DMS53 treated with DMSO at 0.1 percent for 48 hours (cell line): ENCODE results near the gene OXSR1.
"Not testable (repeated sequence)": the region's sequence is repeated elsewhere in the genome, so short reads cannot be mapped to it uniquely, and the experiment has no call there.

Source experiments
- DNase-seq: peaks from one replicate; lab custom pipeline; 2025; ENCODE audit not compliant: unreplicated experiment; lab: John Stamatoyannopoulos, UW

Gene OXSR1

DNA sequence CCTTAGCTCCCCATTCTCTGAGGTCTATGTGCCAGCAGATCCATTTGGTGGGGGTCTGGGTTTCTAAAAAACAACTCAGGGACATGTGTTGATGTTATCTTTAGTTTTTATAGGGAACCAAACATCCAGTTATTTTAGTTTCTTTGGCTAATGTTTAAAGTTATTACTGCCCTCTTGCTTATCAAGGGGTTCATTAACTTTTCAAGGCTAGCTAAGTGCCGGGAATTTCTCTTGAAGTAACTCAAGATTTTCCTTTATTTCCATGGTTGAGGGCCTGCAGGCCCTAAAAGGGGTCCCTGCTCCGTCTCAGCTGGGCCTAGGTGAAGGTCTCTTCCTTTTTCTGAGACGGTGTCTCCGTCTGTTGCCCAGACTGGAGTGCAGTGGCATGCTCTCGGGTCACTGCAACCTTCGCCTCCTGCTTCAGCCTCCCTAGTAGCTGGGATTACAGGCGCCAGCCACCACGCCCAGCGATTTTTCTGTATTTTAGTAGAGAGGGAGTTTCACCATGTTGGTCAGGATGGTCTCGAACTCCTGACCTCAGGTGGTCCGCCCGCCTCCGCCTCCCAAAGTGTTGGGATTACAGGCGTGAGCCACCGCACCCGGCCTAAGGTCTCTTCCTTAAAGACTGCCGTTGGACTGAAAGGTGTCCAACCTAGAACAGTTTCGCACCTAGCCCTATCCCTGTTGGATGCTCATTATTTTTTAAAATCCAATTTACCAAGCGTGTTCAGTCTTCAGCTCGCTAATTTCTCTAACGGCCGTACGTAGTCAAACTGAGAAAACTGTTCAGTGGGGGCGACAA, 1.3 kb upstream of the OXSR1 start:
- no peak for DNase-seq

DNA sequence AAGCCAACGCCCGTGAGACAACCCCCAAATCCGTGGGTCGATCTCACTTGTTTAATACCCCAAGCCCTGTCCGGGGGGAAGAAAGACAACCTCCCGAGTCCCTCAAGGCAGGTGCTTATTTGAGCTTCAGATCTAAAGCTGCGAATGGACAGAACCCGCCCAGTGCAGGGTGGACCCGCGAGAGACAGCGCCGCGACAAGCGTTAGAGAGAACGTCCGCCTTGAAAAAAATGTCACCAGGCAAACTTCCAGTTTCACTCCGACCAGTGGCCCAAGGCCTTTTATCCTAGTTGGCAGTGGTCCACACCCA, 740 bp upstream of the OXSR1 start:
- no peak for DNase-seq

DNA sequence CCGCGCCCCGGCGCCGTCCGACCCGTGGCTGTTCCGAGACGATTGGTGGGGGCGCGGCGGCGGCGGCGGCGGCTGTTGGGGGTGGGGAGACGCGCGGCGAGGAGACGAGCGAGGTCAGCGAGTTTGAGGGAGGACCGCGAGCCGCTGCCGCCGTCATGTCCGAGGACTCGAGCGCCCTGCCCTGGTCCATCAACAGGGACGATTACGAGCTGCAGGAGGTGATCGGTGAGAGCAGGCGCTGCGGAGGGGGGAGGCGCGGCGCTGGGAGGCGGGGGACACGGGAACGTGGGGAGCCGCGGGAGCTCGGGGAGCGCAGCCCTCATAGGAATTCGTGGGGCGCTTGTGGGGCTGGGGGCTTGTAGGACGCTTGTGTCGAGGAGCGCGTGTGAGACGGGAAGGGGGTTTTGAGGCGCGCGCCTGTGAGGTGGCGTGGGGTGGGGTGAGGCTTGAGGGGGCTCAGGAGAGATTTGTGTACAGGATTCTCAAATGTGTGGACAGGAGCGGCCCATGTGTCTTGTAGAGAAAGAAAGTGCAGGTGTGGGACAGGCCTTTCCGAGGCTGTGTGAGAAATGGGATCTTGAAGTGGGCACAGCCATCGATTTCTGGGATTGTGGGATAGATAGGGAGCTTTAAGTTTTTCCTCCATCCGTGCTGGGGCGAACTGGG, 518 bp downstream of the OXSR1 start:
- no peak for DNase-seq

DNA sequence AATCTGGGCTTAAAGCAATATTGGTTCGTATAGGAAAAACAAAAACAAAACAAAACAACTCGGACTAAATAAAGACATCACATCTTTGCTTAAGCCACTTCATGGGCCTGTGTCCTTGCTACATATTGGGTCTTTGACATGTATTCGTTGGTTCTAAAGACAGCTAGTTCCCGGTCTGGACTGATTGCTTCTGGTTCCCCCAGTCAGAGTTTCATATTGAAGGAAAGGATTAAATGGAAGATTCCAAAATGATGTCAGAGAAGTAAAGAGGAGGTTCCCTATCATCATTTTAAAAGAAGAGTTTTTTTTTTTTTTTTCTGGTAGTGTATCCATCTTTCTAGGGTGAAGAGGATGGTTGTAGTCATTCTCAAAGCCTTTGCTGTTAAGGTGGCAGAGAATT, 2.3 kb downstream of the OXSR1 start:
- DNase-seq, result no peak

DNA sequence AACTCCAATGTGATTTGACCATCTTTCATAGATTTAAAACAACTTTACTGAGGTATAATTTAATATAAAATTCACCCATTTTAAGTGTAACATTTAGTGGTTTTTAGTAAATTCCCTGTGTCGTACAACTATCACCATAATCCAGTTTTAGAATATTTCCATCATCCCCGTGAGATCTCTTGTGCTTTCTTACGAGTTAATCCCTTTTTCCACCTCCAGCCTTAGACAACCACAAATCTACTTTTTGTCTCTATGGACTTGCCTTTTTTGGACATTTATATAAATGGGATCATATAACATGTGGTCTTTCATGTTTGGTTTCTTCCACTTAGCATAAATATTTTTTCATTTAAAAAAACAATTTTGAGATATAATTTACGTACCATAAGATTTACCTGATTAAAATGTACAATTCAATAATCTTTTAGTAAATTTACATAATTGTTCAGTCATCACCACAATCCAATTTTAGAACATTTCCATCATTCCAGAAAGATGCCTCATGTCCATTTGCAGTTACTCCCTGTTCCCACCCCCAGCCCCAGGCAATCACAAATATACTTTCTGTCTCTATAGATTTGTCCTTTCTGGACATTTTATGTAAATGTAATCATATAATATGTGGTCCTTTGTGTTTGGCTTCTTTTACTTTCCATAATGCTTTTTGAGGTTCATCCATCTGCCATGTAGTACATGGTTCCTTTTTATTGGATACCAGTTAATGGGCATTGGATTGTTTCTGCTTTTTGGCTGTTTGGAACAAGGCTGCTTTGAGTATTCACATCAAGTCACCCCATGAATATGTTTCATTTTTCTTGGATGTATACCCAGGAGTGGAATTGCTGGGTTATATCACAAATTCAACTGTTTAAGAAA, 3.1 kb downstream of the OXSR1 start:
- DNase-seq, result no peak

DNA sequence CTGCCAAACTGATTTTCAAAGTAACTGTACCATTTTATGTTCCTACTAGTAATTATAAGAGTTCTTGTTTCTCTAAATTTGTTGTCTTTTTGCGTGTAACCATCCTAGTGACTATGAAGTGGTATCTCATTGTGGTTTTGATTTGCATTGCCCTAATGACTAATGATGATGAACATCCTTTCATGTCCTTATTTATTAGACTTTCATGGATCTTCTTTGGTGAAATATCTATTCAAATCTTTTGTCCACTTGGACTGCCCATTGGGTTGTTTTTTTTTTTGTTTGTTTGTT, 3.6 kb downstream of the OXSR1 start:
- DNase-seq, result no peak

DNA sequence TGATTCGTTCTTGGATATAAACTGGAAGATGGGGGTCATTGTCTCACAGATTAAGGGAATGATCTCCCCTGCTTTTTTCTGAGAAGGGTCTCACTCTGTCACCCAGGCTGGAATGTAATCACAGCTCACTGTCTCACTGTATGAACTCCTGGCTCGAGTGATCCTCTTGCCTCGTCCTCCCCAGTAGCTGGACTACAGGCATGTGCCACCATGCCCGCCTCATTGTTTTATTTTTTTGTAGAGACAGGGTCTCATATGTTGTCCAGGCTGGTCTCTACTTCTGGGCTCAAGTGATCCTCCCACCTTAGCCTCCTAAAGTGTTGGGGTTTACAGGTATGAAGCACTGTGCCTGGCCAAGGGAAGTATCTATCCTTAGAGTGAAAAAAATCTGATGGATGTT, 5.4 kb downstream of the OXSR1 start:
- DNase-seq, result no peak

DNA sequence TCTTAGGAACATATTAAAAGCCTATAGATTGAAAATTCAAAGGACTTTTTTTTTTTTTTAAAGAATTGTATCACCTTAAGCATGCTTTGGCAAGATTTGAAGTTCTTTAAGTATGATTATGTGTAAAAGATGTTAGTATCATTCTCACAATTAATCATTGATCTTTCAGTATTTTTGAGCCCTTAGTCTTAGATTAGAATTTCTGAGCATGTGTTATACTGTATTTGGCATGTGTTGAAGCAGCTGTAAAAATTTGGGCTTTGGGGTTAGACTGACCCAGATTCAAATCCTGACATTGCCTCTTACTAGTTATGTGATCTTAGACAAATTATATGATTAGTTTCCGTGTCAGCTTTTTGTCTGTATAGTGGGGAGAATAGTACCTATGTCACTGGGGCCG, 6.3 kb downstream of the OXSR1 start:
- no peak for DNase-seq

DNA sequence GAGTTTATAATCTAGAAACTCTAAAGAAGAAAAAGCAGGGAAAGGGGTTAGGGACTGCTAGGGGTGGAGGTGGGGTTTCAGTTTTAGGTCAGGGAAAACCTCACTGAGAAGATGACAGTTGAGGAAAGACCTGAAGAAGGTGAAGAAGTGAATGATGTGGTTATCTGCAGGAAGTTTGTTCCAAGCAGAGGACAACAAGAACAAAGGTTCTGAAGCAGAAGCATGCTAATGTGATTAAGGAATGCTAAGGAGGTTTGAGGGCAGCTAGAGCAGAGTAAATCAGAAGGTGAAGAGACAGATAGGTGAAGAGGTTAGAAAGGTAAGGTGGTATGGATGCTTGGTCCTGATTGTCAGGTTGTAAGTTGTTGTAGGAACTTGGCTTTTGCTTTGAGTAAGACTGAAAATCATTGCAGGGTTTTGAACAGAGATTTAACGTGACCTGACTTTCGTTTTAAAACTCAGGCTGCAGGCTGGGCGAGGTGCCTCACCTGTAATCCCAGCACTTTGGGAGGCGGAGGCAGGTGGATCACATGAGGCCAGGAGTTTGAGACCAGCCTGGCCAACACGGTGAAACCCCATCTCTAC, 8.6 kb downstream of the OXSR1 start:
- DNase-seq, result no peak

DNA sequence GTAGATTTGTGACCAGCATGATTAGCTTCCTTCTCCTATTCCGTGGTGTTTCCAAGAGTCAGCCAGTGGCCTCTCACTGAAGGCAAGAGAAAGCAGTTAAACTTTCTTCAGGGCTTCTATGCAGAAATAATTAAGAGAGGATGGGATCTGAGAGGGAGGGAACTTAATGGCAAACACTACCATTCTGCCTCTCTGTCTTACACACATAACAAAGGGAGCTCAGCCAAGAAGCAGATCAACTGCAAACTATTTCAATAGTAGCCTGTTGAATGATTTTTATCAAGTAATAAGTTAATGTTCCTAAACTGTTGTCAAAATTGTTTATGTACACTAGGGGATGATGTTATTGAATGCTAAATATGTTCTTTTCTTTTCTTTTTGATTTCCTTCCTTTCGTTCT, 11.8 kb downstream of the OXSR1 start:
- no peak for DNase-seq

DNA sequence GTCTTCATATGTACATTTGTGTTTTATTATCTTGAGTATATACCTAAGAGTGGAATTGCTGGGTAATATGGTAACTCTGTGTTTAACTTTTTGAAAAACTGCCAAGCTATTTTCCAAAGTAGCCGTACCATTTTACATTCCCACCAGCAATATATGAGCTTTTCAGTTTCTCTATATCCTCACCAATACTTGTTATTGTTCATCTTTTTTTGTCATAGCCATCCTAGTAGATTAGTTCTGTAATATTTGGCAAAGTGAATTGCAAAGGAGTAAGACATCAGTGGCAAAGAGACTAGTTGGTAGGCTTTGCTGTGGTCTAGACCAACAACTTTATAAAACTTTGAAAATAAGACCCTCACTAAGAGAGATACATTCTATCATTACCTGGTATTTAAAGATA, 21.4 kb downstream of the OXSR1 start:
- no peak for DNase-seq

DNA sequence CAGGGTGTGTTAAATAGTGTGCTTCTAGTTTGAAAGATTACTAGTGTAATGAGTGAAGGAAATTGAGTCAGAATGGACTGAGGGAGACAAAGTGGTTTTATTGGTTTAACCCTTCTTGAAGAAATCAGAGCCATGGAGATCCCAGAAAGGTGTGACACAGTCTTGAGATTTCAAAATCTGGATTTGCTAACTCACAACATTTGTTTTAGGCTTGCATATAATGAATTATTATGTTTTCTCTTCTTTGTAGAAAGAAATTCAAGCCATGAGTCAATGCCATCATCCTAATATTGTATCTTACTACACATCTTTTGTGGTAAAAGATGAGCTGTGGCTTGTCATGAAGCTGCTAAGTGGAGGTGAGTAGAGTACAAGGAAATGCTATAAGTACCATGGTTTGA, 25.1 kb downstream of the OXSR1 start:
- no peak for DNase-seq

DNA sequence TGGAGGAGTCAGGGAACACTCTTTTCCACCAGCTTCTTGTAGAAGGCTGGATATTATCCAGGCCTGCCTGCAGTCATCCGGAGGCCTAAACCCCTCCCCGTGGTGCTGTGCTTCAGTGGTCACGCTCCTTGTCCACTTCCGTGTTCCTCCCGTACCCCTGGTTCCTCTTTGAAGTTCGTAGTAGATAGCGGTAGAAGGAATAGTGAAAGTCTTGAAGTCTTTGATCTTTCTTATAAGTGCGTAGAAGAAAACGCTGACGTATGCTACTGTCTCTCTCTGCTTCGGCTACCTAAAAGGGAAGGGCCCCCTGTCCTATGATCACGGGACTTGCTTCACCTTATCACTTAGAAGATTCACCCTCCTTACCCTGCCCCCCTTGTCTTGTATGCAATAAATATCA, 37.6 kb downstream of the OXSR1 start:
- not testable (repeated sequence) for DNase-seq

DNA sequence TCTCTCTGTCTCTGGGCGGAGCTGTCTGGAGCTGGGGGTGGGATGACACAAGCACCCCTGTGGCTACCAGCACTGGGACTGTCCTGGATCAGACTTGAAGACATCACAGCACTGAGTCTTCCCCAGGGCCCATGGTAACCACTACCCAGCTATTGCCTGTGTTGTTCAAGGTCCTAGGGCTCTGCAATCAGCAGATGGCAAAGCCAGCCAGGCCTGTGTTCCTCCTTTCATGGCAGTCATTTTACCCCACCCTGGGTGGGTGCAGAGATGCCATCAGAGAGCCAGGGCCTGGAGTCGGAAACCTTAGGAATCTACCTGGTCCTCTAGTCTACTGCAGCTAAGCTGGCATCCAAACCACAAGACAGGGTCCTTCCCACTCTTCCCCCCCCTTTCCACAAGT, 38.4 kb downstream of the OXSR1 start:
- DNase-seq, result no peak

DNA sequence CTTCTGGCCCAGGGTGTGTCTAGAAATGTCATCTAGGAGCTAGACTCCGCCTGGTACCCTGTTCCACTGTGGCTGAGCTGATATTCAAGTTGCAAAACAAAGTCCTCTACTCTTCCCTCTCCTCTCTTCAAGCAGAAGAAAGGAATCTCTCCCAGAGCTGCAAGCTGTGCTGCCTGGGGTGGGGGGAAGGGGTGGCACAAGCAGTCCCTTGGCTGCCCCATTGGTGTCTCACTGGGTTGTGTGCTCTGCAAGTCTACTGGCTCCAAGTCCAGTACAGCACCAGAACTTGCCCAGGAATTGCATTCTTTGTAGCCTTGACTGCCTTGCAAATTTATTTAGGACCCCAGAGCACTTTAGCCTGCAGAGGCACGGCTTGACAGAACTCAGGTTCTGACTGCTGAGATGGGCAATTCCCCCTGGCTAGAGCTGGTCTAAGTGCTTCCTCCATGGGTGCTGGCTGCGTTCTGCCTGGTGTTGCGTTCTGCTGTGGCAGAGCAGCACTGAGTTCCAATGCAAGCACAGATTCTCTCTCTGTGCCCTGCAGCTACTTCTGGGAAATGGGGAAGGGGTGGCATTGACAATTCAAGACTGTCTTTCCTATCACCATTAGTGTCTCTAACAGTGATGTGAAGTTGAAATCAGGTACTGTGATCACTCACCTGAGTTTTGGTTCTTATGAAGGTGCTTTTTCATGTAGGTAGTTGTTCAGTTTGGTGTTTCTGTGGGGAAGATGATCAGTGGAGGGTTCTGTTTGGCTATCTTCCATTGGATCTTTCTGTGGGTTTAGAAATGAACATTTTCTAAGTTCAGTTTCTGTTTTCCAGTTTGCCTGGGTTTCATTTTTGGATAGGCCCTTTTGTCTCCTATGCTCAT, 39.5 kb downstream of the OXSR1 start:
- DNase-seq, result no peak

DNA sequence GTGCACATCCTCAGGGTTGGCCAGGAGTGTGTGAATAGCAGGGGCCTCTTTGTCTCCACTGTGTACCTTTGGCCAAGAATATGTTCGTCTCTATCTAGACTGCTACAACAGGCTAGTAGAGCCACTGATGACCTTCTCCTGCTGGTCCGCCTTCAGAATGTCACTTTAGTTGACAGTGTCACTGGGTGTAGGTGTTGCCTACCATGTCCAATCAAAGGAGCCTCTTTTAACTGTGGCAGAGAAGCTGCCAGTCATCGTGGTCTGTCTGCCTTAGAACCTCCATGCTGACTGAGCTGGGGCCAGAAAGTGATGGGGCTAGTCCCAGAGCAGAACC, 40.1 kb downstream of the OXSR1 start:
- DNase-seq, result no peak

DNA sequence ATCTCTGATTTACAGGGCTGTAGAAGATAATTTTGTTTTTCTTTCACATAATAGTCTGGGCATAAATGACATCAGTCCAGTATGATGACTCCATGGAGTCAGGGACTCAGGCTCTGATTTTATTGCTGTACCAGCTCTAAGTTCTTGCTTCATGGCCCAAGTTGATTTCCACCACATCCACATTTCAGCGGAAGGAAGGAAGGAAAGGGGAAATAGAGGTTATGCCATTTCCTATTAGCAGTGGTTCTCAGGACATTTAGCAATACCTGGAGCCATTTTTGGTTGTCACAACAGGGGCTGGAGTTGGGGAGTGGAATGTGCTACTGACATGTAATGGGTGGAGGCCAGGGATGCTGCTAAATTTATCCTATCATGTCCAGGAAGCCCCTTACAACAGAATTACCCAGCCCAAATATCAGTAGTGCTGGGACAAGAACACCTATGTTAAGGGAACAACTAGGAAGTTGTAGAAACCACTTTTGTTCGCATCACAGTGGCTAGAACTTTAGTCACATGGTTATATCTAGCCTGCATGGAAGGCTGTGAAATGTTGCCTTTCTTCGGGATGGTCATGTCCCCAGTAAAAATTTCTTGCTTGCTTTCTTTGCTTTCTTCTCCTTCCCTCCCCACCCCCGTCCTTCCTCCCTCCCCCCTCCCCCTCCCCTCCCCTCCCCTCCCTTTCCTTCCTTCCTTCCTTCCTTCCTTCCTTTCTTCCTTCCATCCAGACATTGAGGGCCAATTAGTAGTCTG, 42.1 kb downstream of the OXSR1 start:
- no peak for DNase-seq

DNA sequence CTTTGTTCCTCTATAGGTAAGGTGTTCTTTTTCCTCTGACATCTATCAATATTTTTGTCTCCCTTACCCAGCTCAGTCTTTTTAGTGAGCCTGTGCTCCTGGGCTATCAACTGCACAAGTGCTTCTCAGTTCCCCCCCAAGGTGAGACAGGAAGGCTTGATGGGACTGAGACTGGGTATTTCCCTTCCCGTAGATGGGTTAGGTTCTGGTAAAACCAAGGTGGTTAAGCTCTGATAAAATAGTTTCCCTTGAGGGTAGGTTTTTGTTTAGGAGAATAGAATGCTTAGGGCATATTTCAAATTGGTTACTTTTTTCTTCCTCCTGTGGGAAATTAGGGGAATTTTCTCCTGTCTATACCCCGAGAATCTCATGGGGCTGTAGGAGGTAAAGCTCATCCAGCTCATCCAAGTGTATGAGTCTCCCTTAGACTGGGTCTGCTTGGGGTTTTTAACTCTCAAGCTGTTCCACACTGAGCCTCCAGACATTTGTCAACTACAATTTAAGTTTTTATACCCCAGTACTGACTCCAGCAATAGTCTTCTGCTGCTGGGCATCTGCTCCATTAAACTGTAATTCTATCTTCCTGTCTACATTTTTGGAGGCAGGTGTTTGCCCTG, 44.9 kb downstream of the OXSR1 start:
- DNase-seq, result peak; percentile 1

DNA sequence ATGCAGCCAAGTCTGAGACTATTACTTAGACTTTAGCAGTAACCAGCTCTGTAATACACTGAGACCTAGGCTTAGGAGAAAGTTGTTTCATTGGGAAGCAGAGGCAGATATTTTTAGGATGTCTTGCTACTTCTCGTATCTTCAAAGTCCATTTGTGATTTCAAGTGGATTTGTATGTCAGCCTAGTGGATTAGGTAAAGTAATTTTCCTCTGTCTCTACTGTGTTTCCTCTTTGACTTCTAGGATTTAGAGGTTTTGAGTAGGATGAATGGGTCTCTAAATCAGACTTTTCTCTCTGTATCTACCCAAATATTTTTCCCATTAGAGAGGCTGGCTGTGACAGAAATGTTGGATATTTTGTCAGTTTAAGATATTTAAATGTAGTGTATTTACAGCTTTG, 46.8 kb downstream of the OXSR1 start:
- no peak for DNase-seq

DNA sequence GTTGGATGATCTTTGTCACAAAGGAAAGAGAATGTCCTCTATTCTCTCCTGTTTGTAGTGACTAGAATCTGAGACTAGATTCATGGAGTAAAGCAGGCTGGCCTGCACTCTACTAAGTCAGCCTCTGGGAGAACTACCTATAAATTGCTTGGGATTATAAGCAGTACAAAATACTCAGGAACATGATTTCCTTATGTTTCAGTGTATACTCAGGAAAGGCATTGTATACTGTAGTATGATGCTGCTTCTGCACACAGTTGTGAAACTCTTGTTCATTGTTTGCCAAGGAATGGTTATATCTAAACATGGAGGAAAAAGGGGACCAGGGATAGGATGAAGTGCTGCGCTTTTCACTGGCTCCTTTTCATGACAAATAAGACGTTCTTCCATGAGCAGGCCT, 49.2 kb downstream of the OXSR1 start:
- DNase-seq, result no peak
